ENCODE data around the gene ERGIC3. TPM values are rescaled to one million over a fixed set of nuclear protein-coding genes. Genes with fewer than 3 reads are reported as not detected.

The ERGIC3 gene
- polyA plus RNA-seq, 1 of the 3 experiments (the other 2 are of a cell fraction) = 661 TPM

DNA sequence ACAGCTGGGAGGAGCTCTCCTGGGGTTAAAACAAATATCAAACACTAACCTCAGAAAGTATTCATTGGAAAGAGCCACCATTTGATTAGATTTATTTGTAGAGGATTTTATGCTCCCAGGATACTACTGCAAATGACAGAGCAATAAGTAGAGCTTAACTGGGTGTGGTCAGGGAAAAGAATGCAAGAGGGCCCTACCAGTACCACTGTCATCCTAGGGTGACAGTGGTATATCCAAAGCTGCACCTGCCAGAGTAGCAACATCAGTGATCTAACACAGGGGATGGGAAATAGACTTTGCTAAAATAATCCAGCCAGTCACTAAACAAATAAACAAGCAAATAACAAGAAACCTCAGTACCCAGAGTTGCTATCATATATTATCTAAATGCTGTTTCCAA, 29.7 kb downstream of the ERGIC3 start:
- H3K4me2 ChIP-seq = no peak overlapping the region
- no peak overlapping the region for H2AFZ ChIP-seq (ENCODE audit: low read depth)
- POLR2A ChIA-PET = no interaction called here
- H3K4me3 ChIP-seq (ENCODE audit: low read depth in 2 of 2, low read length in 1 of 2) = no peak overlapping the region
- H3F3A ChIP-seq (replicated peaks; ENCODE audit: insufficient read depth) = peaks cover 3% of the 10 kb centered on the region
- H4K20me1 ChIP-seq (ENCODE audit: insufficient read depth) = no peaks in the 10 kb centered on the region
- H3K36me3 ChIP-seq (replicated peaks in 1 of 2; ENCODE audit: control insufficient read depth in 1 of 2, insufficient read depth in 2 of 2, low read length in 1 of 2) = no peaks in the 10 kb centered on the region
- no peak overlapping the region for H3K27ac ChIP-seq (ENCODE audit: low read depth in 2 of 2, low read length in 1 of 2)
- H3K79me2 ChIP-seq (ENCODE audit: insufficient read depth) = no peaks in the 10 kb centered on the region
- H3K9me2 ChIP-seq = no peaks in the 10 kb centered on the region
- CTCF ChIA-PET = no interaction called here
- H3K4me1 ChIP-seq (ENCODE audit: control insufficient read depth in 1 of 2, insufficient read depth in 2 of 2, low read depth in 1 of 2, low read length in 1 of 2) = no peaks in the 10 kb centered on the region
- TF ChIP-seq FOSL2 (IDR thresholded peaks at IDR 0.05; ENCODE audit: borderline replicate concordance, low read depth) = no peak
- no peak for TF ChIP-seq SMC3 (IDR thresholded peaks at IDR 0.05; ENCODE audit: low read depth, low read length)
- no peak for TF ChIP-seq MXI1 (IDR thresholded peaks at IDR 0.05; ENCODE audit: low read depth, low read length)
- no peak for TF ChIP-seq RCOR1 (IDR thresholded peaks at IDR 0.05; ENCODE audit: low read length)
- no peak for TF ChIP-seq RAD21 (IDR thresholded peaks at IDR 0.05; ENCODE audit: low read length)
- TF ChIP-seq EZH2phosphoT487 (IDR thresholded peaks at IDR 0.05; ENCODE audit: borderline replicate concordance, low read depth) = no peak
- TF ChIP-seq, protein P1, sequence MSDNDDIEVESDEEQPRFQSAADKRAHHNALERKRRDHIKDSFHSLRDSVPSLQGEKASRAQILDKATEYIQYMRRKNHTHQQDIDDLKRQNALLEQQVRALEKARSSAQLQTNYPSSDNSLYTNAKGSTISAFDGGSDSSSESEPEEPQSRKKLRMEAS (IDR thresholded peaks at IDR 0.05; ENCODE audit: low read depth) = no peak
- TF ChIP-seq SIN3A (IDR thresholded peaks at IDR 0.05; ENCODE audit: borderline replicate concordance, low read depth, low read length) = no peak
- TF ChIP-seq, protein P2, sequence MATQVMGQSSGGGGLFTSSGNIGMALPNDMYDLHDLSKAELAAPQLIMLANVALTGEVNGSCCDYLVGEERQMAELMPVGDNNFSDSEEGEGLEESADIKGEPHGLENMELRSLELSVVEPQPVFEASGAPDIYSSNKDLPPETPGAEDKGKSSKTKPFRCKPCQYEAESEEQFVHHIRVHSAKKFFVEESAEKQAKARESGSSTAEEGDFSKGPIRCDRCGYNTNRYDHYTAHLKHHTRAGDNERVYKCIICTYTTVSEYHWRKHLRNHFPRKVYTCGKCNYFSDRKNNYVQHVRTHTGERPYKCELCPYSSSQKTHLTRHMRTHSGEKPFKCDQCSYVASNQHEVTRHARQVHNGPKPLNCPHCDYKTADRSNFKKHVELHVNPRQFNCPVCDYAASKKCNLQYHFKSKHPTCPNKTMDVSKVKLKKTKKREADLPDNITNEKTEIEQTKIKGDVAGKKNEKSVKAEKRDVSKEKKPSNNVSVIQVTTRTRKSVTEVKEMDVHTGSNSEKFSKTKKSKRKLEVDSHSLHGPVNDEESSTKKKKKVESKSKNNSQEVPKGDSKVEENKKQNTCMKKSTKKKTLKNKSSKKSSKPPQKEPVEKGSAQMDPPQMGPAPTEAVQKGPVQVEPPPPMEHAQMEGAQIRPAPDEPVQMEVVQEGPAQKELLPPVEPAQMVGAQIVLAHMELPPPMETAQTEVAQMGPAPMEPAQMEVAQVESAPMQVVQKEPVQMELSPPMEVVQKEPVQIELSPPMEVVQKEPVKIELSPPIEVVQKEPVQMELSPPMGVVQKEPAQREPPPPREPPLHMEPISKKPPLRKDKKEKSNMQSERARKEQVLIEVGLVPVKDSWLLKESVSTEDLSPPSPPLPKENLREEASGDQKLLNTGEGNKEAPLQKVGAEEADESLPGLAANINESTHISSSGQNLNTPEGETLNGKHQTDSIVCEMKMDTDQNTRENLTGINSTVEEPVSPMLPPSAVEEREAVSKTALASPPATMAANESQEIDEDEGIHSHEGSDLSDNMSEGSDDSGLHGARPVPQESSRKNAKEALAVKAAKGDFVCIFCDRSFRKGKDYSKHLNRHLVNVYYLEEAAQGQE (IDR thresholded peaks at IDR 0.05; ENCODE audit: low read depth, low read length) = no peak
- no peak for TF ChIP-seq NRF1 (IDR thresholded peaks at IDR 0.05; ENCODE audit: low read depth, low read length)
- no peak for TF ChIP-seq TEAD4 (IDR thresholded peaks at IDR 0.05; ENCODE audit: borderline replicate concordance, insufficient read depth)
- TF ChIP-seq FOXJ3 (CRISPR knock-in tag; IDR thresholded peaks at IDR 0.05) = no peak
- no peaks in the 10 kb centered on the region for H3K27me3 ChIP-seq (ENCODE audit: insufficient read depth)
- H3K9ac ChIP-seq = no peak overlapping the region
- no peak for DNase-seq
- H3K9me3 ChIP-seq = no peaks in the 10 kb centered on the region

DNA sequence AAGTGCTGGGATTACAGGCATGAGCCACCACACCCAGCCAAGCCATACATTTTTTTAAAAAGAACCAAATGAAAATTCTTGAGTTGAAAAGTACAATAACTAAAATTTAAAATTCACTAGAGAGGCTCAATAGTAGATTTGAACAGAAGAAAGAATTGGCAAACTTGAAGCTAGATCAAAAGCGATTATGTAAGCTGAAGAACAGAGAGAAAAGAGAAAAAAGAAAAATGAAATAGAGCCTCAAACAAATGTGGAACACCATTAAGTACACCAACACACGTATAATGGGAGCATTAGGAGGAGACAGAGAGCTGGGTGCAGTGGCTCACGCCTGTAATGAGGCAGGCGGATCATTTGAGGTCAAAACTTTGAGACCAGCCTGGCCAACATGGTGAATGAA, 31.0 kb downstream of the ERGIC3 start:
- Histone ChIP-seq H3K4me1 (ENCODE audit: control insufficient read depth in 1 of 2, insufficient read depth in 2 of 2, low read depth in 1 of 2, low read length in 1 of 2) (no peaks in the 10 kb centered on the region), H3F3A (replicated peaks; ENCODE audit: insufficient read depth) (peaks cover 3% of the 10 kb centered on the region), H4K20me1 (ENCODE audit: insufficient read depth) (no peaks in the 10 kb centered on the region), H3K36me3 (replicated peaks in 1 of 2; ENCODE audit: control insufficient read depth in 1 of 2, insufficient read depth in 2 of 2, low read length in 1 of 2) (no peaks in the 10 kb centered on the region), H3K79me2 (ENCODE audit: insufficient read depth) (no peaks in the 10 kb centered on the region), H3K4me3 (ENCODE audit: low read depth in 2 of 2, low read length in 1 of 2) (no peak overlapping the region), H3K9ac (no peak overlapping the region), H3K27ac (ENCODE audit: low read depth in 2 of 2, low read length in 1 of 2) (no peak overlapping the region), H2AFZ (ENCODE audit: low read depth) (no peak overlapping the region), H3K9me2 (no peaks in the 10 kb centered on the region), H3K9me3 (no peaks in the 10 kb centered on the region), H3K4me2 (no peak overlapping the region), H3K27me3 (ENCODE audit: insufficient read depth) (no peaks in the 10 kb centered on the region)
- no peak for DNase-seq
- TF ChIP-seq, protein P1 (IDR thresholded peaks at IDR 0.05; ENCODE audit: low read depth) = no peak
- no peak for TF ChIP-seq MXI1 (IDR thresholded peaks at IDR 0.05; ENCODE audit: low read depth, low read length)
- no peak for TF ChIP-seq RFX5 (IDR thresholded peaks at IDR 0.05; ENCODE audit: low read length)
- TF ChIP-seq GATA2 (CRISPR knock-in tag; IDR thresholded peaks at IDR 0.05) = no peak
- no peak for TF ChIP-seq SIN3A (IDR thresholded peaks at IDR 0.05; ENCODE audit: borderline replicate concordance, low read depth, low read length)
- TF ChIP-seq TCF12 (IDR thresholded peaks at IDR 0.05) = no peak
- TF ChIP-seq, protein P3, sequence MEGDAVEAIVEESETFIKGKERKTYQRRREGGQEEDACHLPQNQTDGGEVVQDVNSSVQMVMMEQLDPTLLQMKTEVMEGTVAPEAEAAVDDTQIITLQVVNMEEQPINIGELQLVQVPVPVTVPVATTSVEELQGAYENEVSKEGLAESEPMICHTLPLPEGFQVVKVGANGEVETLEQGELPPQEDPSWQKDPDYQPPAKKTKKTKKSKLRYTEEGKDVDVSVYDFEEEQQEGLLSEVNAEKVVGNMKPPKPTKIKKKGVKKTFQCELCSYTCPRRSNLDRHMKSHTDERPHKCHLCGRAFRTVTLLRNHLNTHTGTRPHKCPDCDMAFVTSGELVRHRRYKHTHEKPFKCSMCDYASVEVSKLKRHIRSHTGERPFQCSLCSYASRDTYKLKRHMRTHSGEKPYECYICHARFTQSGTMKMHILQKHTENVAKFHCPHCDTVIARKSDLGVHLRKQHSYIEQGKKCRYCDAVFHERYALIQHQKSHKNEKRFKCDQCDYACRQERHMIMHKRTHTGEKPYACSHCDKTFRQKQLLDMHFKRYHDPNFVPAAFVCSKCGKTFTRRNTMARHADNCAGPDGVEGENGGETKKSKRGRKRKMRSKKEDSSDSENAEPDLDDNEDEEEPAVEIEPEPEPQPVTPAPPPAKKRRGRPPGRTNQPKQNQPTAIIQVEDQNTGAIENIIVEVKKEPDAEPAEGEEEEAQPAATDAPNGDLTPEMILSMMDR (IDR thresholded peaks at IDR 0.05) = no peak
- no peak for TF ChIP-seq NRF1 (IDR thresholded peaks at IDR 0.05; ENCODE audit: low read depth, low read length)
- TF ChIP-seq GABPA (IDR thresholded peaks at IDR 0.05; ENCODE audit: low read depth) = no peak
- TF ChIP-seq CHD2 (IDR thresholded peaks at IDR 0.05; ENCODE audit: low read length, partially characterized antibody) = no peak
- TF ChIP-seq, protein P4, sequence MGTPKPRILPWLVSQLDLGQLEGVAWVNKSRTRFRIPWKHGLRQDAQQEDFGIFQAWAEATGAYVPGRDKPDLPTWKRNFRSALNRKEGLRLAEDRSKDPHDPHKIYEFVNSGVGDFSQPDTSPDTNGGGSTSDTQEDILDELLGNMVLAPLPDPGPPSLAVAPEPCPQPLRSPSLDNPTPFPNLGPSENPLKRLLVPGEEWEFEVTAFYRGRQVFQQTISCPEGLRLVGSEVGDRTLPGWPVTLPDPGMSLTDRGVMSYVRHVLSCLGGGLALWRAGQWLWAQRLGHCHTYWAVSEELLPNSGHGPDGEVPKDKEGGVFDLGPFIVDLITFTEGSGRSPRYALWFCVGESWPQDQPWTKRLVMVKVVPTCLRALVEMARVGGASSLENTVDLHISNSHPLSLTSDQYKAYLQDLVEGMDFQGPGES (IDR thresholded peaks at IDR 0.05; ENCODE audit: low read depth, low read length) = no peak
- no peak for TF ChIP-seq NFIC (IDR thresholded peaks at IDR 0.05; ENCODE audit: borderline replicate concordance)
- CTCF ChIA-PET = no interaction called here
- WGBS (ENCODE audit: low lambda C conversion rate) = 86% methylated on average over 4 of the region's 4 CpGs
- POLR2A ChIA-PET = no interaction called here
